HepG2 (cell line): ENCODE measurements around the gene GHRL. TPM values are rescaled to one million over a fixed set of nuclear protein-coding genes. Genes with fewer than 3 reads are reported as not detected.

Source experiments
- ATAC-seq: fragments of 200-7000 bp; cut with Tn5 transposase; 3 replicates; pipeline ENCODE4 v1.9.1; 2020; ENCODE audit warnings: mild to moderate bottlenecking, moderate library complexity
- BruUV-seq: library from RNA; stranded (reverse); fragments of 400-500 nt; replicated peaks from 2 replicates; lab custom pipeline; 2021; lab: Mats Ljungman, UMichigan
- CTCF ChIA-PET: fragments of 300-600 bp; formaldehyde crosslinking; extraction: SDS; loops from one replicate; lab custom pipeline; 2021; ENCODE audit warnings: low total read pairs, inconsistent platforms, low intra/inter-chr PET ratio; lab: Yijun Ruan, JAX
- POLR2A ChIA-PET: fragments of 350-600 bp; sonication (Branson Sonifier 250); formaldehyde crosslinking; loops from one replicate; lab custom pipeline; 2020; ENCODE audit warnings: antibody characterized with exemption, inconsistent platforms; lab: Yijun Ruan, JAX
- DNase-seq: peaks from one replicate; pipeline ENCODE4 v3.0.0-alpha.2; 2015; ENCODE audit warnings: low spot score
- FAIRE-seq: peaks from 3 replicates; lab custom pipeline; 2011; peaks lifted over from hg19 to GRCh38; lab: Jason Lieb, UNC
- H2AFZ ChIP-seq: one replicate; pipeline ENCODE4 v1.6.1; 2011; ENCODE audit warnings: low read length, inconsistent platforms
- H3K27ac ChIP-seq: fragments of 300-600 bp; 3 replicates; pipeline ENCODE4 v1.8.0; 2011; ENCODE audit warnings: mixed run types, mild to moderate bottlenecking, mixed read lengths, low read length, inconsistent platforms; ENCODE audit not compliant: insufficient read depth; ENCODE audit errors: extremely low read length
- H3K27me3 ChIP-seq, 2 experiments: fragments of 200-600 bp in 1 of 2; 2 replicates in 1 of 2; 3 replicates in 1 of 2; pipeline versions ENCODE4 v1.6.0 to v1.8.0; 2011; ENCODE audit warnings: low read length in 2 of 2, mild to moderate bottlenecking in 2 of 2, moderate library complexity in 2 of 2, inconsistent platforms in 1 of 2; ENCODE audit not compliant: insufficient read depth in 2 of 2, control insufficient read depth in 1 of 2
- H3K36me3 ChIP-seq, 2 experiments: fragments of 200-600 bp in 1 of 2; replicated peaks in 1 of 2; 2 replicates in 1 of 2; 3 replicates in 1 of 2; pipeline versions ENCODE4 v1.5.1 to v1.8.0; 2011; ENCODE audit warnings: low read length in 2 of 2, inconsistent platforms in 1 of 2; ENCODE audit not compliant: insufficient read depth in 2 of 2, control insufficient read depth in 1 of 2
- H3K4me1 ChIP-seq: 2 replicates; pipeline ENCODE4 v1.5.1; 2012; ENCODE audit warnings: low read length, inconsistent platforms; ENCODE audit not compliant: insufficient read depth
- H3K4me2 ChIP-seq: 2 replicates; pipeline ENCODE4 v1.6.0; 2011; ENCODE audit warnings: low read depth, low read length, inconsistent platforms
- H3K4me3 ChIP-seq, 3 experiments: fragments of 200-600 bp in 1 of 3; sonication (generic), shearing (Covaris generic) in 1 of 3; replicated peaks in 1 of 3; 2 replicates each; pipeline ENCODE4 v1.5.1; 2011 to 2016; ENCODE audit warnings: low read length in 3 of 3, inconsistent platforms in 2 of 3, low read depth in 2 of 3, mild to moderate bottlenecking in 2 of 3, control low read depth in 1 of 3, mixed read lengths in 1 of 3; ENCODE audit not compliant: insufficient read depth in 1 of 3
- H3K79me2 ChIP-seq: one replicate; pipeline ENCODE4 v1.6.1; 2011; ENCODE audit warnings: low read length, inconsistent platforms; ENCODE audit not compliant: insufficient read depth
- H3K9ac ChIP-seq: 2 replicates; pipeline ENCODE4 v1.6.0; 2011; ENCODE audit warnings: mild to moderate bottlenecking, low read depth, low read length, inconsistent platforms; ENCODE audit not compliant: insufficient read depth
- H3K9me3 ChIP-seq: 2 replicates; pipeline ENCODE4 v1.5.1; 2012; ENCODE audit warnings: mild to moderate bottlenecking, low read length
- H4K20me1 ChIP-seq: 2 replicates; pipeline ENCODE4 v1.6.0; 2011; ENCODE audit warnings: inconsistent platforms, mild to moderate bottlenecking, low read length, moderate library complexity; ENCODE audit not compliant: insufficient read depth
- GABPA ChIP-seq, 2 experiments: IDR thresholded peaks; 2 replicates each; pipeline ENCODE4 v1.6.1; 2011 to 2016; ENCODE audit warnings: low read depth in 2 of 2, low read length in 1 of 2, missing biosample characterization in 1 of 2, missing genetic modification characterization in 1 of 2
- HNF1A ChIP-seq, 2 experiments: sonication (generic) in 1 of 2; formaldehyde crosslinking in 1 of 2; IDR thresholded peaks; 2 replicates each; pipeline versions ENCODE4 v1.4.0 to v1.6.1; 2016 to 2020; ENCODE audit warnings: borderline replicate concordance in 1 of 2, low read depth in 1 of 2, mild to moderate bottlenecking in 1 of 2, missing genetic modification reagents in 1 of 2
- JDP2 ChIP-seq: sonication (generic); formaldehyde crosslinking; IDR thresholded peaks from 2 replicates; pipeline ENCODE4 v1.8.1; 2022; ENCODE audit warnings: missing genetic modification reagents, borderline replicate concordance
- JUN ChIP-seq: sonication (generic); formaldehyde crosslinking; IDR thresholded peaks from 2 replicates; pipeline ENCODE4 v1.4.0; 2020; ENCODE audit warnings: mild to moderate bottlenecking, missing genetic modification reagents
- MAFF ChIP-seq: IDR thresholded peaks from 2 replicates; pipeline ENCODE4 v1.6.1; 2011; ENCODE audit warnings: low read depth, low read length, improper control_type of control experiment
- RBAK ChIP-seq: sonication (generic); formaldehyde crosslinking; IDR thresholded peaks from 2 replicates; pipeline ENCODE4 v1.5.1; 2020; ENCODE audit warnings: mild to moderate bottlenecking, missing genetic modification reagents
- SATB2 ChIP-seq: sonication (generic); formaldehyde crosslinking; IDR thresholded peaks from 2 replicates; pipeline ENCODE4 v1.5.0; 2020; ENCODE audit warnings: missing genetic modification reagents
- SMAD9 ChIP-seq: sonication (generic); formaldehyde crosslinking; IDR thresholded peaks from 2 replicates; pipeline ENCODE4 v1.5.1; 2020; ENCODE audit warnings: mild to moderate bottlenecking, missing genetic modification reagents
- SRSF9 ChIP-seq: fragments of 200-400 bp; formaldehyde crosslinking; IDR thresholded peaks from 2 replicates; pipeline ENCODE4 v1.6.1; 2018; ENCODE audit warnings: borderline replicate concordance, mild to moderate bottlenecking, low read depth, low read length; ENCODE audit not compliant: insufficient read depth, poor library complexity, severe bottlenecking
- SUZ12 ChIP-seq: fragments of 150-350 bp; IDR thresholded peaks from 2 replicates; pipeline ENCODE4 v1.6.1; 2014; ENCODE audit warnings: low read depth, low read length
- UBTF ChIP-seq: sonication (generic); formaldehyde crosslinking; IDR thresholded peaks from 2 replicates; pipeline ENCODE4 v1.4.0; 2020; ENCODE audit warnings: mild to moderate bottlenecking, missing genetic modification reagents
- ZNF251 ChIP-seq: sonication (generic); formaldehyde crosslinking; IDR thresholded peaks from 2 replicates; pipeline ENCODE4 v1.9.0; 2021; ENCODE audit warnings: mild to moderate bottlenecking, missing genetic modification reagents
- ZNF280D ChIP-seq: sonication (generic); formaldehyde crosslinking; IDR thresholded peaks from 2 replicates; pipeline ENCODE4 v1.5.1; 2020; ENCODE audit warnings: mild to moderate bottlenecking, missing genetic modification reagents
- ZNF546 ChIP-seq: sonication (generic); formaldehyde crosslinking; conservative IDR thresholded peaks from 2 replicates; pipeline ENCODE4 v1.8.1; 2023; ENCODE audit warnings: mild to moderate bottlenecking, missing genetic modification reagents
- ZNF724P ChIP-seq: sonication (generic); formaldehyde crosslinking; IDR thresholded peaks from 2 replicates; pipeline ENCODE4 v1.8.0; 2022; ENCODE audit warnings: missing genetic modification reagents, borderline replicate concordance
- ZNF768 ChIP-seq: sonication (generic); formaldehyde crosslinking; IDR thresholded peaks from 2 replicates; pipeline ENCODE4 v1.4.0; 2020; ENCODE audit warnings: missing genetic modification reagents
- WGBS: methylation state at CpG from one replicate; pipeline ENCODE4 v1.1.6; 2017; ENCODE audit warnings: low lambda C conversion rate; 5-methylcytosine and 5-hydroxymethylcytosine counted together
- in situ Hi-C: cut with HindIII; loops from 2 replicates; pipeline ENCODE4 v1.10.0; 2017; ENCODE audit warnings: low pct_unique_long_range_greater_than_20kb; ENCODE audit not compliant: extremely low pct_ligation_motif_present
- intact Hi-C: fragments of 100-400 bp; cut with micrococcal nuclease; formaldehyde crosslinking; loops from one replicate; pipeline ENCODE4 v1.10.0; 2022; ENCODE audit not compliant: unreplicated experiment
- polyA plus RNA-seq, 8 experiments: library from polyadenylated mRNA; depleted of rRNA in 3 of 8; stranded (reverse) in 7 of 8; unstranded in 1 of 8; fragments of >200 nt; fragmentation: Illumina TruSeq in 4 of 8; extraction: Trizol in 4 of 8; gene quantifications; 2 replicates each; pipeline versions ENCODE4 v1.2.1 to v1.2.3, GENCODE V29; 2011 to 2016; ENCODE audit warnings: low read depth in 4 of 8, missing spikeins in 1 of 8, mixed read lengths in 1 of 8; ENCODE audit not compliant: insufficient read depth in 1 of 8
- total RNA-seq, 5 experiments: library from RNA; depleted of rRNA; stranded (reverse); fragments of >200 nt; fragmentation: Illumina TruSeq; extraction: Trizol; gene quantifications; 2 replicates each; pipeline ENCODE4 v1.2.3, GENCODE V29; 2016; ENCODE audit warnings: low read depth in 1 of 5

Gene GHRL
- total and polyA plus RNA-seq, 2 of the 13 experiments (the other 11 are each of a cell fraction or from before 2014, with no cell fraction given) = 0.09 TPM; not detected in 1

DNA sequence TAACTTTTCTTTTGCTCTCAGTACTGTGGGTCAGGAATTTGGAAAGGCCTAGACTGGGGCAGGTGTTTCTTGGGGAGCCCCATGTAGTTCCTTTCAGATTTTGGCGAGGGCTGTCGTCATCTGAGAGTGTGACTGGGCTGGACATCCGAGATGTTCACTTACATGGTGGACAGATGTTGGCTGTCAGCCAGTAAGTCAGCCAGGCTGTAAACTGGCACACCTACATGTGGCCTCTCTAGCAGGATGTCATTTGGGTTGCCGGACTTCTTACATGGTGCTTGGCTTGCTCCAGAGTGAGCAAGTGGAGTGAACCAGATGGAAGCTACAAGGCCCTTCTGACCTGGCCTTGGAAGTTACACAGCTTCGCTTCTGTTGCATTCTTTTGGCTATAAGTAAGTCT, 23.8 kb downstream of the GHRL start:
- ATAC-seq = no peak
- Histone ChIP-seq H2AFZ (no peak overlapping the region), H3K27ac (no peak overlapping the region), H3K79me2 (peaks cover 83% of the 10 kb centered on the region), H3K4me2 (no peak overlapping the region), H3K4me1 (peaks cover 24% of the 10 kb centered on the region), H3K36me3 (peaks cover 30 to 82% of the 10 kb centered on the region in 2 experiments), H3K9ac (no peak overlapping the region), H4K20me1 (peaks cover 32% of the 10 kb centered on the region), H3K4me3 (no peak overlapping the region), H3K9me3 (no peaks in the 10 kb centered on the region), H3K27me3 (no peaks in the 10 kb centered on the region)
- intact Hi-C loops (no loop called here), in situ Hi-C loops (no loop called here)
- 100% methylated on average over 2 of the region's 5 CpGs for WGBS
- CTCF ChIA-PET = no interaction called here
- POLR2A ChIA-PET = no interaction called here
- no TSS peak for BruUV-seq
- no peak for FAIRE-seq
- DNase-seq = no peak
- TF ChIP-seq SATB2 = no peak
- no peak for TF ChIP-seq SUZ12
- no peak for TF ChIP-seq ZNF280D (CRISPR knock-in tag)
- no peak for TF ChIP-seq SRSF9
- TF ChIP-seq UBTF = no peak
- no peak for TF ChIP-seq MAFF
- TF ChIP-seq HNF1A (IDR thresholded peaks at IDR 0.05; ENCODE audit: low read depth) = no peak
- no peak for TF ChIP-seq HNF1A (CRISPR knock-in tag; IDR thresholded peaks at IDR 0.05; ENCODE audit: borderline replicate concordance)
- no peak for TF ChIP-seq GABPA (IDR thresholded peaks at IDR 0.05; ENCODE audit: low read depth, low read length)
- no peak for TF ChIP-seq GABPA (CRISPR knock-in tag; IDR thresholded peaks at IDR 0.05; ENCODE audit: low read depth)
- TF ChIP-seq RBAK (CRISPR knock-in tag) = no peak
- no peak for TF ChIP-seq ZNF251 (CRISPR knock-in tag)
- TF ChIP-seq ZNF546 (CRISPR knock-in tag) = no peak
- no peak for TF ChIP-seq SMAD9 (CRISPR knock-in tag)
- TF ChIP-seq JDP2 (CRISPR knock-in tag) = no peak
- no peak for TF ChIP-seq JUN (CRISPR knock-in tag)
- no peak for TF ChIP-seq ZNF768 (CRISPR knock-in tag)
- TF ChIP-seq ZNF724P (CRISPR knock-in tag) = no peak
